Parathyroid adenoma (tissue), 2 donors: ENCODE measurements around the gene PRR33.

ENCODE experiments used
- H2AFZ ChIP-seq: fragments of 300-600 bp; sonication (generic); one replicate; pipeline ENCODE4 v1.7.0; 2017; ENCODE audit warnings: antibody characterized with exemption, mild to moderate bottlenecking
- H3K27ac ChIP-seq: fragments of 300-600 bp; sonication (generic); one replicate; pipeline ENCODE4 v1.7.0; 2017
- H3K27me3 ChIP-seq: fragments of 300-600 bp; sonication (generic); one replicate; pipeline ENCODE4 v1.7.0; 2017; ENCODE audit warnings: low read length; ENCODE audit not compliant: control insufficient read depth, insufficient read depth
- H3K36me3 ChIP-seq: fragments of 300-600 bp; sonication (generic); one replicate; pipeline ENCODE4 v1.7.0; 2017; ENCODE audit warnings: low read length; ENCODE audit not compliant: control insufficient read depth, insufficient read depth
- H3K4me1 ChIP-seq: fragments of 300-600 bp; sonication (generic); one replicate; pipeline ENCODE4 v1.7.0; 2017; ENCODE audit warnings: control low read depth
- H3K4me2 ChIP-seq: fragments of 300-600 bp; sonication (generic); one replicate; pipeline ENCODE4 v1.7.0; 2017; ENCODE audit warnings: low read length
- H3K4me3 ChIP-seq: fragments of 300-600 bp; sonication (generic); one replicate; pipeline ENCODE4 v1.7.0; 2017; ENCODE audit warnings: low read depth, low read length
- H3K79me2 ChIP-seq: fragments of 300-600 bp; sonication (generic); one replicate; pipeline ENCODE4 v1.7.0; 2017; ENCODE audit warnings: control low read depth
- H3K9ac ChIP-seq: fragments of 300-600 bp; sonication (generic); one replicate; pipeline ENCODE4 v1.7.0; 2017; ENCODE audit warnings: mild to moderate bottlenecking
- H3K9me3 ChIP-seq: fragments of 300-600 bp; sonication (generic); one replicate; pipeline ENCODE4 v1.7.0; 2017; ENCODE audit warnings: low read length; ENCODE audit not compliant: control insufficient read depth
- CTCF ChIP-seq: fragments of 300-600 bp; sonication (generic); IDR thresholded peaks from one replicate; pipeline ENCODE4 v1.7.0; 2017; ENCODE audit warnings: antibody characterized with exemption, mild to moderate bottlenecking
- donor health status: primary hyperparathyroidism.

PRR33 gene

GRCh38 chr11:1933416-1934334 lies 42.0 kb upstream of the PRR33 start:
- no peak overlapping the region for H3K4me2 ChIP-seq
- no peak overlapping the region for H2AFZ ChIP-seq
- TF ChIP-seq CTCF, result no peak
- no peaks in the 10 kb centered on the region for H3K4me1 ChIP-seq
- H3K27ac ChIP-seq, result no peak overlapping the region
- H3K36me3 ChIP-seq, result no peaks in the 10 kb centered on the region
- H3K27me3 ChIP-seq, result no peaks in the 10 kb centered on the region
- H3K9me3 ChIP-seq, result no peaks in the 10 kb centered on the region
- no peaks in the 10 kb centered on the region for H3K79me2 ChIP-seq
- H3K4me3 ChIP-seq, result no peak overlapping the region
- H3K9ac ChIP-seq, result no peak overlapping the region

- Histone ChIP-seq H3K4me2 (no peak overlapping the region), H3K9ac (no peak overlapping the region), H3K27ac (no peak overlapping the region), H3K36me3 (no peaks in the 10 kb centered on the region), H3K4me1 (no peaks in the 10 kb centered on the region), H2AFZ (no peak overlapping the region), H3K27me3 (no peaks in the 10 kb centered on the region), H3K79me2 (no peaks in the 10 kb centered on the region), H3K9me3 (no peaks in the 10 kb centered on the region), H3K4me3 (no peak overlapping the region)
- TF ChIP-seq CTCF, result no peak
Observed at GRCh38 chr11:1932681-1933080, 41.0 kb upstream of the PRR33 start.

- Histone ChIP-seq H3K4me1 (no peaks in the 10 kb centered on the region), H3K4me3 (no peak overlapping the region), H3K9ac (no peak overlapping the region), H3K27me3 (no peaks in the 10 kb centered on the region), H3K9me3 (no peaks in the 10 kb centered on the region), H3K4me2 (no peak overlapping the region), H3K27ac (no peak overlapping the region), H2AFZ (no peak overlapping the region), H3K79me2 (no peaks in the 10 kb centered on the region), H3K36me3 (no peaks in the 10 kb centered on the region)
- no peak for TF ChIP-seq CTCF
Observed at GRCh38 chr11:1932105-1932480, 40.4 kb upstream of the PRR33 start.

GRCh38 chr11:1931341-1932104 lies 39.8 kb upstream of the PRR33 start:
- Histone ChIP-seq H3K27me3 (no peaks in the 10 kb centered on the region), H3K9me3 (no peaks in the 10 kb centered on the region), H2AFZ (no peak overlapping the region), H3K4me3 (no peak overlapping the region), H3K27ac (no peak overlapping the region), H3K4me1 (no peaks in the 10 kb centered on the region), H3K9ac (no peak overlapping the region), H3K36me3 (no peaks in the 10 kb centered on the region), H3K4me2 (no peak overlapping the region), H3K79me2 (no peaks in the 10 kb centered on the region)
- TF ChIP-seq CTCF, result no peak
